OCI-LY3 (cell line): Measurements from ENCODE around the gene TSPAN5.

Source experiments
- H2AFZ ChIP-seq: fragments of 200-600, 300-600 bp; shearing (Covaris generic); 2 replicates; pipeline ENCODE4 v1.6.0; 2014; ENCODE audit warnings: antibody characterized with exemption, low read depth, low read length
- H3K27ac ChIP-seq: fragments of 200-600, 300-600 bp; sonication (generic); 2 replicates; pipeline ENCODE4 v1.5.1; 2014; ENCODE audit warnings: mild to moderate bottlenecking, low read length, moderate library complexity, mixed read lengths
- H3K27me3 ChIP-seq: fragments of 200-600, 300-600 bp; sonication (generic); 2 replicates; pipeline ENCODE4 v1.6.1; 2014; ENCODE audit warnings: low read depth, low read length, mixed read lengths
- H3K36me3 ChIP-seq: fragments of 200-600, 300-600 bp; sonication (generic); replicated peaks from 2 replicates; pipeline ENCODE3; 2014; ENCODE audit warnings: low read depth, low read length, mixed read lengths
- H3K4me1 ChIP-seq: fragments of 300-600, 200-600 bp; sonication (generic); 2 replicates; pipeline ENCODE4 v1.6.1; 2014; ENCODE audit warnings: low read length, mixed read lengths
- H3K4me2 ChIP-seq: fragments of 200-600, 300-600 bp; sonication (generic); 2 replicates; pipeline ENCODE4 v1.6.1; 2014; ENCODE audit warnings: low read length, mixed read lengths
- H3K4me3 ChIP-seq: fragments of 300-600, 200-600 bp; sonication (generic); 2 replicates; pipeline ENCODE4 v1.5.1; 2014; ENCODE audit warnings: antibody characterized with exemption, mild to moderate bottlenecking, low read length, moderate library complexity
- H3K79me2 ChIP-seq: fragments of 300-600, 200-600 bp; shearing (Covaris generic); 2 replicates; pipeline ENCODE4 v1.6.1; 2014; ENCODE audit warnings: mild to moderate bottlenecking, low read length, mixed read lengths
- H3K9ac ChIP-seq: fragments of 300-600, 200-600 bp; shearing (Covaris generic); 2 replicates; pipeline ENCODE4 v1.6.0; 2014; ENCODE audit warnings: mild to moderate bottlenecking, low read length, moderate library complexity
- H3K9me3 ChIP-seq: fragments of 200-600, 300-600 bp; shearing (Covaris generic); 2 replicates; pipeline ENCODE4 v1.6.1; 2014; ENCODE audit warnings: low read length, mixed read lengths; ENCODE audit not compliant: insufficient read depth
- H4K20me1 ChIP-seq: fragments of 200-600, 300-600 bp; sonication (generic); 2 replicates; pipeline ENCODE4 v1.6.1; 2016; ENCODE audit warnings: low read length, mixed read lengths; ENCODE audit not compliant: insufficient read depth
- CTCF ChIP-seq: fragments of 200-600, 300-600 bp; sonication (generic); IDR thresholded peaks from 2 replicates; pipeline ENCODE4 v1.5.1; 2014; ENCODE audit warnings: antibody characterized with exemption, low read length, low read depth
- EZH2phosphoT487 ChIP-seq: fragments of 200-600 bp; shearing (Covaris generic); IDR thresholded peaks from 2 replicates; pipeline ENCODE4 v1.6.1; 2018; ENCODE audit warnings: antibody characterized with exemption, mixed run types, low read depth

Gene TSPAN5

GRCh38 chr4:98519268-98519977 is 139.0 kb downstream of the TSPAN5 start:
- Histone ChIP-seq H3K4me3 (peak overlapping the region; percentile 51), H3K27me3 (no peaks in the 10 kb centered on the region), H3K9me3 (peaks cover 9% of the 10 kb centered on the region), H4K20me1 (no peaks in the 10 kb centered on the region), H2AFZ (no peak overlapping the region), H3K4me1 (peaks cover 78% of the 10 kb centered on the region), H3K27ac (peak overlapping the region; percentile 88), H3K9ac (peak overlapping the region; percentile 30), H3K36me3 (peaks cover 8% of the 10 kb centered on the region), H3K79me2 (peaks cover 62% of the 10 kb centered on the region), H3K4me2 (peak overlapping the region; percentile 76)
- no peak for TF ChIP-seq CTCF
- TF ChIP-seq EZH2phosphoT487 = no peak

DNA sequence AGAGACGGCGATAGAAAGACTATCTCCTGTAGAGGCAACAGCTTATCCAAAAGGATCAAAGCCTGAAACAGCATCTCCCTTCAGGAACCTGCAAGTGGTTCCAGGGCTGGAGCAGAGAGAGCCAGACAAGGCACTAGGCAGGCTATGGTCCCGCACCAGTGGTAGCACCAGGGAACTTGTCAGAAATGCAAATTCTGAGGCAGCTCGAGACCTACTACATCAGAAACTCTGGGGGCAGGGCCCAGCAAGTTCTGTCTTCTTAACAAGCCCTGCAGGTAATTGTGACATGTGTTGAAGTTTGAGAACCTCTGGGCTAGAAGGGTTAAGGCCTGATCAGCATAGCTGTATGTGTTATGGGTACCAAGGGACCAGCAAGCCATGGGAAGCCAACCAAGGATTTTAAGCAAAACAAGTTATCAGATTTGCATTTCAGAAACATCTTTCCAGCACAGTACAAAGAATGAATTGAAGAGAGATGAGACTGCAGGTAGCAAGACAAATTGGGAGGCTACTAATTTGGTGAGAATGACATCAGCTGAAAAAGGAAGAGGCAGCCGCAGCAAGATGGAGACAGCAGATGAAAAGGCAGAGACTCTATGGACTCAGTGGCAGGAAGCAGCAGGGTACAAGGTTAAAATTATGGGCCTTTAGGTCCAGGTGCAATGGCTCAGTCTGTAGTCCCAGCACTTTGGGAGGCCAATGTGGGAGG is 139.7 kb downstream of the TSPAN5 start:
- peaks cover 8% of the 10 kb centered on the region for H3K36me3 ChIP-seq
- TF ChIP-seq EZH2phosphoT487 (no peak), CTCF (no peak)
- H3K27me3 ChIP-seq = no peaks in the 10 kb centered on the region
- H3K27ac ChIP-seq = peak overlapping the region; percentile 88
- peak overlapping the region; percentile 51 for H3K4me3 ChIP-seq
- H3K4me2 ChIP-seq = peak overlapping the region; percentile 76
- peaks cover 9% of the 10 kb centered on the region for H3K9me3 ChIP-seq
- peaks cover 71% of the 10 kb centered on the region for H3K4me1 ChIP-seq
- H4K20me1 ChIP-seq = no peaks in the 10 kb centered on the region
- H3K9ac ChIP-seq = peak overlapping the region; percentile 30
- no peak overlapping the region for H2AFZ ChIP-seq
- H3K79me2 ChIP-seq = peaks cover 57% of the 10 kb centered on the region

- H3K4me2 ChIP-seq = peak overlapping the region; percentile 76
- peaks cover 65% of the 10 kb centered on the region for H3K4me1 ChIP-seq
- no peaks in the 10 kb centered on the region for H4K20me1 ChIP-seq
- no peak for TF ChIP-seq CTCF
- no peak for TF ChIP-seq EZH2phosphoT487
- no peak overlapping the region for H2AFZ ChIP-seq
- H3K9me3 ChIP-seq = peaks cover 9% of the 10 kb centered on the region
- H3K4me3 ChIP-seq = no peak overlapping the region
- no peak overlapping the region for H3K27ac ChIP-seq
- H3K36me3 ChIP-seq = peaks cover 8% of the 10 kb centered on the region
- no peak overlapping the region for H3K9ac ChIP-seq
- H3K27me3 ChIP-seq = no peaks in the 10 kb centered on the region
- peaks cover 53% of the 10 kb centered on the region for H3K79me2 ChIP-seq
Observed at GRCh38 chr4:98517218-98518021, 141.0 kb downstream of the TSPAN5 start.
